PFSK-1 (cell line): ENCODE data around the gene SLC48A1.

Experiments used
- POLR2AphosphoS5 ChIP-seq: IDR thresholded peaks from 2 replicates; pipeline ENCODE4 v1.6.1; 2012; ENCODE audit warnings: low read depth, mild to moderate bottlenecking, control low read depth, low read length, moderate library complexity
- REST ChIP-seq, 2 experiments: IDR thresholded peaks; 2 replicates each; pipeline versions ENCODE4 v1.6.1 to v1.8.0; 2011 to 2012; ENCODE audit warnings: low read depth in 2 of 2, low read length in 2 of 2, control low read depth in 1 of 2, inconsistent platforms in 1 of 2, mild to moderate bottlenecking in 1 of 2, moderate library complexity in 1 of 2; ENCODE audit not compliant: insufficient read depth in 1 of 2
- SIN3A ChIP-seq: IDR thresholded peaks from 2 replicates; pipeline ENCODE4 v1.6.1; 2012; ENCODE audit warnings: mild to moderate bottlenecking, low read length, moderate library complexity, borderline replicate concordance; ENCODE audit not compliant: insufficient read depth
- TAF1 ChIP-seq: IDR thresholded peaks from 2 replicates; pipeline ENCODE4 v1.6.1; 2012; ENCODE audit warnings: low read length, control low read depth, borderline replicate concordance; ENCODE audit not compliant: insufficient read depth

GRCh38 chr12:47751561-47751960 is 21.5 kb upstream of the SLC48A1 start:
- TF ChIP-seq TAF1 (no peak), POLR2AphosphoS5 (no peak), SIN3A (no peak), REST (IDR thresholded peaks at IDR 0.05; ENCODE audit: insufficient read depth in 1 of 2, low read depth in 2 of 2, low read length in 2 of 2) (no peak)
